SK-N-SH (cell line): Measurements from ENCODE around the gene TMEM117.

ENCODE experiments used
- EP300 ChIP-seq, 2 experiments: IDR thresholded peaks; 2 replicates each; pipeline versions ENCODE4 v1.4.0 to v1.6.1; 2012; ENCODE audit warnings: borderline replicate concordance in 1 of 2, low read depth in 1 of 2, low read length in 1 of 2
- FOXM1 ChIP-seq: IDR thresholded peaks from 2 replicates; pipeline ENCODE4 v1.4.0; 2012; ENCODE audit warnings: low read depth, mild to moderate bottlenecking
- MXI1 ChIP-seq: IDR thresholded peaks from 2 replicates; pipeline ENCODE4 v1.6.1; 2012; ENCODE audit warnings: mild to moderate bottlenecking, low read depth, low read length, improper control_type of control experiment
- POLR2AphosphoS5 ChIP-seq: IDR thresholded peaks from 2 replicates; pipeline ENCODE4 v1.6.1; 2012; ENCODE audit warnings: low read depth, low read length
- TAF1 ChIP-seq: IDR thresholded peaks from 2 replicates; pipeline ENCODE4 v1.6.1; 2012; ENCODE audit warnings: low read depth, mild to moderate bottlenecking, low read length, moderate library complexity, borderline replicate concordance
- YY1 ChIP-seq: IDR thresholded peaks from 2 replicates; pipeline ENCODE4 v1.4.0; 2012; ENCODE audit warnings: low read depth, mild to moderate bottlenecking
- TF ChIP-seq, protein P1 (sequence below): IDR thresholded peaks from 2 replicates; pipeline ENCODE4; 2012
- TF ChIP-seq, protein P2 (sequence below): IDR thresholded peaks from 2 replicates; pipeline ENCODE4 v1.6.1; 2012; ENCODE audit warnings: mild to moderate bottlenecking, low read depth, low read length, moderate library complexity
- TF ChIP-seq, protein P3 (sequence below): fragments of 200-600 bp; sonication (generic); IDR thresholded peaks from 2 replicates; pipeline ENCODE4 v1.6.1; 2017; ENCODE audit warnings: antibody characterized with exemption, mild to moderate bottlenecking, moderate library complexity
- TF ChIP-seq, protein P4 (sequence below): IDR thresholded peaks from 2 replicates; pipeline ENCODE4 v1.4.0; 2012; ENCODE audit warnings: low read depth, borderline replicate concordance
- TF ChIP-seq, protein P5 (sequence below): IDR thresholded peaks from 2 replicates; pipeline ENCODE4 v1.4.0; 2012; ENCODE audit warnings: low read depth, borderline replicate concordance

DNA sequence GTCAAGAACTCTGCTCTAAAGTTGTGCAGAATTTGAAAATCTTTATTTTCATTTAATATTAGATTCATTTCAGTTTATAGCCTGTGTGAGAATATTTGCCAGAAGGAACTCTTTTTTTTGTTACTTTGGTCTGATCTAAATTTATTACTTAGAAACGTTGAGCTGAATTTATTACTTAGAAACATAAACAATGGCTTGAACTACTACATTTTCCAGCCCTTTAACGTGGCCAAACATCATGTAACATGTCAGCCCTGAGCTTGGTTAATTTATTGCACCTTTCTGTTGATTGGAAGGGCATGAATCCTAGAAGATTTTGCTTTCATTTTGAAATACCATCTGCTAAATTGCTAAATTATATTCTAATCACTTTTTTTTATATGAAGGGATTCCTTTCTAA is 241.4 kb downstream of the TMEM117 start:
- TF ChIP-seq, protein P1, sequence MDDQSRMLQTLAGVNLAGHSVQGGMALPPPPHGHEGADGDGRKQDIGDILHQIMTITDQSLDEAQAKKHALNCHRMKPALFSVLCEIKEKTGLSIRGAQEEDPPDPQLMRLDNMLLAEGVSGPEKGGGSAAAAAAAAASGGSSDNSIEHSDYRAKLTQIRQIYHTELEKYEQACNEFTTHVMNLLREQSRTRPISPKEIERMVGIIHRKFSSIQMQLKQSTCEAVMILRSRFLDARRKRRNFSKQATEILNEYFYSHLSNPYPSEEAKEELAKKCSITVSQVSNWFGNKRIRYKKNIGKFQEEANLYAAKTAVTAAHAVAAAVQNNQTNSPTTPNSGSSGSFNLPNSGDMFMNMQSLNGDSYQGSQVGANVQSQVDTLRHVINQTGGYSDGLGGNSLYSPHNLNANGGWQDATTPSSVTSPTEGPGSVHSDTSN: no peak
- TF ChIP-seq, protein P2, sequence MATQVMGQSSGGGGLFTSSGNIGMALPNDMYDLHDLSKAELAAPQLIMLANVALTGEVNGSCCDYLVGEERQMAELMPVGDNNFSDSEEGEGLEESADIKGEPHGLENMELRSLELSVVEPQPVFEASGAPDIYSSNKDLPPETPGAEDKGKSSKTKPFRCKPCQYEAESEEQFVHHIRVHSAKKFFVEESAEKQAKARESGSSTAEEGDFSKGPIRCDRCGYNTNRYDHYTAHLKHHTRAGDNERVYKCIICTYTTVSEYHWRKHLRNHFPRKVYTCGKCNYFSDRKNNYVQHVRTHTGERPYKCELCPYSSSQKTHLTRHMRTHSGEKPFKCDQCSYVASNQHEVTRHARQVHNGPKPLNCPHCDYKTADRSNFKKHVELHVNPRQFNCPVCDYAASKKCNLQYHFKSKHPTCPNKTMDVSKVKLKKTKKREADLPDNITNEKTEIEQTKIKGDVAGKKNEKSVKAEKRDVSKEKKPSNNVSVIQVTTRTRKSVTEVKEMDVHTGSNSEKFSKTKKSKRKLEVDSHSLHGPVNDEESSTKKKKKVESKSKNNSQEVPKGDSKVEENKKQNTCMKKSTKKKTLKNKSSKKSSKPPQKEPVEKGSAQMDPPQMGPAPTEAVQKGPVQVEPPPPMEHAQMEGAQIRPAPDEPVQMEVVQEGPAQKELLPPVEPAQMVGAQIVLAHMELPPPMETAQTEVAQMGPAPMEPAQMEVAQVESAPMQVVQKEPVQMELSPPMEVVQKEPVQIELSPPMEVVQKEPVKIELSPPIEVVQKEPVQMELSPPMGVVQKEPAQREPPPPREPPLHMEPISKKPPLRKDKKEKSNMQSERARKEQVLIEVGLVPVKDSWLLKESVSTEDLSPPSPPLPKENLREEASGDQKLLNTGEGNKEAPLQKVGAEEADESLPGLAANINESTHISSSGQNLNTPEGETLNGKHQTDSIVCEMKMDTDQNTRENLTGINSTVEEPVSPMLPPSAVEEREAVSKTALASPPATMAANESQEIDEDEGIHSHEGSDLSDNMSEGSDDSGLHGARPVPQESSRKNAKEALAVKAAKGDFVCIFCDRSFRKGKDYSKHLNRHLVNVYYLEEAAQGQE: no peak
- TF ChIP-seq, protein P3, sequence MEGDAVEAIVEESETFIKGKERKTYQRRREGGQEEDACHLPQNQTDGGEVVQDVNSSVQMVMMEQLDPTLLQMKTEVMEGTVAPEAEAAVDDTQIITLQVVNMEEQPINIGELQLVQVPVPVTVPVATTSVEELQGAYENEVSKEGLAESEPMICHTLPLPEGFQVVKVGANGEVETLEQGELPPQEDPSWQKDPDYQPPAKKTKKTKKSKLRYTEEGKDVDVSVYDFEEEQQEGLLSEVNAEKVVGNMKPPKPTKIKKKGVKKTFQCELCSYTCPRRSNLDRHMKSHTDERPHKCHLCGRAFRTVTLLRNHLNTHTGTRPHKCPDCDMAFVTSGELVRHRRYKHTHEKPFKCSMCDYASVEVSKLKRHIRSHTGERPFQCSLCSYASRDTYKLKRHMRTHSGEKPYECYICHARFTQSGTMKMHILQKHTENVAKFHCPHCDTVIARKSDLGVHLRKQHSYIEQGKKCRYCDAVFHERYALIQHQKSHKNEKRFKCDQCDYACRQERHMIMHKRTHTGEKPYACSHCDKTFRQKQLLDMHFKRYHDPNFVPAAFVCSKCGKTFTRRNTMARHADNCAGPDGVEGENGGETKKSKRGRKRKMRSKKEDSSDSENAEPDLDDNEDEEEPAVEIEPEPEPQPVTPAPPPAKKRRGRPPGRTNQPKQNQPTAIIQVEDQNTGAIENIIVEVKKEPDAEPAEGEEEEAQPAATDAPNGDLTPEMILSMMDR: no peak
- TF ChIP-seq, protein P4, sequence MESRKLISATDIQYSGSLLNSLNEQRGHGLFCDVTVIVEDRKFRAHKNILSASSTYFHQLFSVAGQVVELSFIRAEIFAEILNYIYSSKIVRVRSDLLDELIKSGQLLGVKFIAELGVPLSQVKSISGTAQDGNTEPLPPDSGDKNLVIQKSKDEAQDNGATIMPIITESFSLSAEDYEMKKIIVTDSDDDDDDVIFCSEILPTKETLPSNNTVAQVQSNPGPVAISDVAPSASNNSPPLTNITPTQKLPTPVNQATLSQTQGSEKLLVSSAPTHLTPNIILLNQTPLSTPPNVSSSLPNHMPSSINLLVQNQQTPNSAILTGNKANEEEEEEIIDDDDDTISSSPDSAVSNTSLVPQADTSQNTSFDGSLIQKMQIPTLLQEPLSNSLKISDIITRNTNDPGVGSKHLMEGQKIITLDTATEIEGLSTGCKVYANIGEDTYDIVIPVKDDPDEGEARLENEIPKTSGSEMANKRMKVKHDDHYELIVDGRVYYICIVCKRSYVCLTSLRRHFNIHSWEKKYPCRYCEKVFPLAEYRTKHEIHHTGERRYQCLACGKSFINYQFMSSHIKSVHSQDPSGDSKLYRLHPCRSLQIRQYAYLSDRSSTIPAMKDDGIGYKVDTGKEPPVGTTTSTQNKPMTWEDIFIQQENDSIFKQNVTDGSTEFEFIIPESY: no peak
- no peak for TF ChIP-seq FOXM1
- TF ChIP-seq TAF1: no peak
- no peak for TF ChIP-seq YY1
- no peak for TF ChIP-seq MXI1
- no peak for TF ChIP-seq POLR2AphosphoS5
- TF ChIP-seq, protein P5, sequence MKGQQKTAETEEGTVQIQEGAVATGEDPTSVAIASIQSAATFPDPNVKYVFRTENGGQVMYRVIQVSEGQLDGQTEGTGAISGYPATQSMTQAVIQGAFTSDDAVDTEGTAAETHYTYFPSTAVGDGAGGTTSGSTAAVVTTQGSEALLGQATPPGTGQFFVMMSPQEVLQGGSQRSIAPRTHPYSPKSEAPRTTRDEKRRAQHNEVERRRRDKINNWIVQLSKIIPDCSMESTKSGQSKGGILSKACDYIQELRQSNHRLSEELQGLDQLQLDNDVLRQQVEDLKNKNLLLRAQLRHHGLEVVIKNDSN: no peak
- no peak for TF ChIP-seq EP300 (IDR thresholded peaks at IDR 0.05; ENCODE audit: borderline replicate concordance in 1 of 2, low read depth in 1 of 2, low read length in 1 of 2)
